Thoracic aorta (tissue), 2 donors: ENCODE measurements around the gene PLXNA1. TPM values are rescaled to one million over a fixed set of nuclear protein-coding genes. Genes with fewer than 3 reads are reported as not detected.

Source experiments
- ATAC-seq: fragments of 150-250 bp; one replicate; pipeline ENCODE4 v1.8.0; 2017; ENCODE audit warnings: low read depth; ENCODE audit not compliant: insufficient number of reproducible peaks, low FRiP score
- DNase-seq: peaks from one replicate; pipeline ENCODE4 v3.0.0-alpha.2; 2020; ENCODE audit warnings: low spot score
- H3K27ac ChIP-seq, 2 donors: fragments of 200-600 bp; sonication (generic); 1 replicate in 1 of 2; 2 replicates in 1 of 2; pipeline ENCODE4 v1.5.1; 2016; ENCODE audit warnings: mild to moderate bottlenecking in 2 of 2, moderate library complexity in 2 of 2
- H3K27me3 ChIP-seq: fragments of 200-600 bp; sonication (generic); replicated peaks from 2 replicates; pipeline ENCODE4 v1.6.0; 2016; ENCODE audit warnings: mild to moderate bottlenecking; ENCODE audit not compliant: insufficient read depth
- H3K36me3 ChIP-seq: fragments of 200-600 bp; sonication (generic); one replicate; pipeline ENCODE4 v1.5.1; 2016
- H3K4me1 ChIP-seq, 2 donors: fragments of 200-600 bp; sonication (generic); 1 replicate in 1 of 2; 2 replicates in 1 of 2; pipeline versions ENCODE4 v1.5.1 to v1.6.0; 2016; ENCODE audit warnings: low read depth in 2 of 2, mild to moderate bottlenecking in 1 of 2; ENCODE audit not compliant: control insufficient read depth in 1 of 2
- H3K4me3 ChIP-seq: fragments of 200-600 bp; sonication (generic); 2 replicates; pipeline ENCODE4 v1.5.1; 2016; ENCODE audit warnings: mild to moderate bottlenecking
- H3K9me3 ChIP-seq: fragments of 200-600 bp; sonication (generic); 2 replicates; pipeline ENCODE4 v1.5.1; 2016
- CTCF ChIP-seq: fragments of 200-600 bp; sonication (generic); IDR thresholded peaks from one replicate; pipeline ENCODE4 v1.5.1; 2019; ENCODE audit warnings: antibody characterized with exemption
- total RNA-seq, 2 donors: library from RNA; depleted of rRNA; stranded (reverse); fragments of >200 nt; gene quantifications; one replicate each; pipeline versions ENCODE4 v1.1.0 to v1.2.3, GENCODE V29; 2016

PLXNA1 gene
- total RNA-seq, 2 donors from 2014 or later = 70.1 to 102 TPM

GRCh38 chr3:126996905-126997304, 14.0 kb downstream of the PLXNA1 start:
- H3K27me3 ChIP-seq = no peaks in the 10 kb centered on the region
- H3K4me1 ChIP-seq = peaks cover 52 to 99% of the 10 kb centered on the region in 2 donors
- no peaks in the 10 kb centered on the region for H3K36me3 ChIP-seq
- TF ChIP-seq CTCF = no peak
- DNase-seq (peak; percentile 45), ATAC-seq (peak; percentile 71)
- peak overlapping the region; percentile 94 to 97 for H3K27ac ChIP-seq
- no peaks in the 10 kb centered on the region for H3K9me3 ChIP-seq
- H3K4me3 ChIP-seq = no peak overlapping the region

- H3K27ac ChIP-seq = peak overlapping the region; percentile 94 to 97
- ATAC-seq = no peak
- no peaks in the 10 kb centered on the region for H3K27me3 ChIP-seq
- no peak overlapping the region for H3K4me3 ChIP-seq
- TF ChIP-seq CTCF = no peak
- H3K9me3 ChIP-seq = no peaks in the 10 kb centered on the region
- H3K4me1 ChIP-seq = peaks cover 54 to 98% of the 10 kb centered on the region in 2 donors
- no peak for DNase-seq
- no peaks in the 10 kb centered on the region for H3K36me3 ChIP-seq
Measured at GRCh38 chr3:126997455-126998038, 14.6 kb downstream of the PLXNA1 start.

- DNase-seq (no peak), ATAC-seq (no peak)
- Histone ChIP-seq H3K4me1 (peaks cover 58 to 98% of the 10 kb centered on the region in 2 donors), H3K27ac (peak overlapping the region; percentile 94 to 97), H3K27me3 (no peaks in the 10 kb centered on the region), H3K36me3 (no peaks in the 10 kb centered on the region), H3K4me3 (no peak overlapping the region), H3K9me3 (no peaks in the 10 kb centered on the region)
- TF ChIP-seq CTCF = no peak
Measured at GRCh38 chr3:126998320-126998719, 15.4 kb downstream of the PLXNA1 start.

GRCh38 chr3:126998728-126999127, 15.8 kb downstream of the PLXNA1 start:
- Histone ChIP-seq H3K36me3 (no peaks in the 10 kb centered on the region), H3K27ac (peak overlapping the region; percentile 94 to 97), H3K9me3 (no peaks in the 10 kb centered on the region), H3K27me3 (no peaks in the 10 kb centered on the region), H3K4me3 (no peak overlapping the region), H3K4me1 (peaks cover 58 to 98% of the 10 kb centered on the region in 2 donors)
- ATAC-seq (no peak), DNase-seq (no peak)
- no peak for TF ChIP-seq CTCF

- no peak for TF ChIP-seq CTCF
- H3K27ac ChIP-seq = peak overlapping the region; percentile 94 to 97
- no peaks in the 10 kb centered on the region for H3K27me3 ChIP-seq
- H3K4me3 ChIP-seq = no peak overlapping the region
- ATAC-seq (no peak), DNase-seq (no peak)
- peaks cover 51 to 97% of the 10 kb centered on the region in 2 donors for H3K4me1 ChIP-seq
- no peaks in the 10 kb centered on the region for H3K36me3 ChIP-seq
- H3K9me3 ChIP-seq = no peaks in the 10 kb centered on the region
Measured at GRCh38 chr3:126999383-126999782, 16.5 kb downstream of the PLXNA1 start.
